UCSD-AML1 (cell line): Measurements from ENCODE around the gene RNF125.
"Not testable (repeated sequence)": the region's sequence is repeated elsewhere in the genome, so short reads cannot be mapped to it uniquely, and the experiment has no call there.

Experiments
- DNase-seq: peaks from one replicate; lab custom pipeline; 2025; ENCODE audit not compliant: unreplicated experiment; lab: John Stamatoyannopoulos, UW

Gene RNF125

GRCh38 chr18:32083781-32084180 lies 65.2 kb downstream of the RNF125 start:
- no peak for DNase-seq

- no peak for DNase-seq
Measured at GRCh38 chr18:32086881-32087280, 68.3 kb downstream of the RNF125 start.

- DNase-seq, result not testable (repeated sequence)
Measured at GRCh38 chr18:32090831-32091230, 72.2 kb downstream of the RNF125 start.

GRCh38 chr18:32091325-32091723 lies 72.7 kb downstream of the RNF125 start:
- DNase-seq, result no peak

- DNase-seq, result peak; percentile 86
Measured at GRCh38 chr18:32091724-32092421, 73.2 kb downstream of the RNF125 start, which contains the start of gene RNF138. Gene RNF138 (plus strand): TSS chr18:32091874. CDS start chr18:32092777, 903 bp downstream.

- DNase-seq, result peak; percentile 99
Measured at GRCh38 chr18:32092422-32093101, 73.9 kb downstream of the RNF125 start.

- peak; percentile 51 for DNase-seq
Measured at GRCh38 chr18:32093102-32093511, 74.5 kb downstream of the RNF125 start.

GRCh38 chr18:32093523-32093922 lies 74.9 kb downstream of the RNF125 start:
- DNase-seq, result no peak

- DNase-seq, result no peak
Measured at GRCh38 chr18:32095192-32095899, 76.7 kb downstream of the RNF125 start.

- DNase-seq, result no peak
Measured at GRCh38 chr18:32095900-32096229, 77.2 kb downstream of the RNF125 start.

- DNase-seq, result no peak
Measured at GRCh38 chr18:32096946-32097345, 78.3 kb downstream of the RNF125 start.

- no peak for DNase-seq
Measured at GRCh38 chr18:32104516-32104915, 85.9 kb downstream of the RNF125 start.

- DNase-seq, result no peak
Measured at GRCh38 chr18:32110005-32110404, 91.4 kb downstream of the RNF125 start.

GRCh38 chr18:32111706-32112105 lies 93.1 kb downstream of the RNF125 start:
- DNase-seq, result no peak

GRCh38 chr18:32112826-32113225 lies 94.2 kb downstream of the RNF125 start:
- no peak for DNase-seq

- no peak for DNase-seq
Measured at GRCh38 chr18:32114293-32114942, 95.8 kb downstream of the RNF125 start.

- no peak for DNase-seq
Measured at GRCh38 chr18:32122039-32122438, 103.4 kb downstream of the RNF125 start.
